OCI-LY3 (cell line): ENCODE measurements around the gene MCM8.
A peak's percentile ranks its signal among the peaks of the same experiment; 100 is the strongest.

ENCODE experiments used
- H2AFZ ChIP-seq: fragments of 200-600, 300-600 bp; shearing (Covaris generic); 2 replicates; pipeline ENCODE4 v1.6.0; 2014; ENCODE audit warnings: antibody characterized with exemption, low read depth, low read length
- H3K27ac ChIP-seq: fragments of 200-600, 300-600 bp; sonication (generic); 2 replicates; pipeline ENCODE4 v1.5.1; 2014; ENCODE audit warnings: mild to moderate bottlenecking, low read length, moderate library complexity, mixed read lengths
- H3K27me3 ChIP-seq: fragments of 200-600, 300-600 bp; sonication (generic); 2 replicates; pipeline ENCODE4 v1.6.1; 2014; ENCODE audit warnings: low read depth, low read length, mixed read lengths
- H3K36me3 ChIP-seq: fragments of 200-600, 300-600 bp; sonication (generic); replicated peaks from 2 replicates; pipeline ENCODE3; 2014; ENCODE audit warnings: low read depth, low read length, mixed read lengths
- H3K4me1 ChIP-seq: fragments of 300-600, 200-600 bp; sonication (generic); 2 replicates; pipeline ENCODE4 v1.6.1; 2014; ENCODE audit warnings: low read length, mixed read lengths
- H3K4me2 ChIP-seq: fragments of 200-600, 300-600 bp; sonication (generic); 2 replicates; pipeline ENCODE4 v1.6.1; 2014; ENCODE audit warnings: low read length, mixed read lengths
- H3K4me3 ChIP-seq: fragments of 300-600, 200-600 bp; sonication (generic); 2 replicates; pipeline ENCODE4 v1.5.1; 2014; ENCODE audit warnings: antibody characterized with exemption, mild to moderate bottlenecking, low read length, moderate library complexity
- H3K79me2 ChIP-seq: fragments of 300-600, 200-600 bp; shearing (Covaris generic); 2 replicates; pipeline ENCODE4 v1.6.1; 2014; ENCODE audit warnings: mild to moderate bottlenecking, low read length, mixed read lengths
- H3K9ac ChIP-seq: fragments of 300-600, 200-600 bp; shearing (Covaris generic); 2 replicates; pipeline ENCODE4 v1.6.0; 2014; ENCODE audit warnings: mild to moderate bottlenecking, low read length, moderate library complexity
- H3K9me3 ChIP-seq: fragments of 200-600, 300-600 bp; shearing (Covaris generic); 2 replicates; pipeline ENCODE4 v1.6.1; 2014; ENCODE audit warnings: low read length, mixed read lengths; ENCODE audit not compliant: insufficient read depth
- H4K20me1 ChIP-seq: fragments of 200-600, 300-600 bp; sonication (generic); 2 replicates; pipeline ENCODE4 v1.6.1; 2016; ENCODE audit warnings: low read length, mixed read lengths; ENCODE audit not compliant: insufficient read depth
- CTCF ChIP-seq: fragments of 200-600, 300-600 bp; sonication (generic); IDR thresholded peaks from 2 replicates; pipeline ENCODE4 v1.5.1; 2014; ENCODE audit warnings: antibody characterized with exemption, low read length, low read depth
- EZH2phosphoT487 ChIP-seq: fragments of 200-600 bp; shearing (Covaris generic); IDR thresholded peaks from 2 replicates; pipeline ENCODE4 v1.6.1; 2018; ENCODE audit warnings: antibody characterized with exemption, mixed run types, low read depth

The MCM8 gene

GRCh38 chr20:5947276-5947675, 3.2 kb upstream of the MCM8 start:
- no peak for TF ChIP-seq EZH2phosphoT487
- no peak for TF ChIP-seq CTCF
- peaks cover 52% of the 10 kb centered on the region for H3K36me3 ChIP-seq
- H3K27ac ChIP-seq, result no peak overlapping the region
- peaks cover 19% of the 10 kb centered on the region for H3K4me1 ChIP-seq
- no peaks in the 10 kb centered on the region for H3K27me3 ChIP-seq
- H3K4me3 ChIP-seq, result no peak overlapping the region
- peaks cover 54% of the 10 kb centered on the region for H3K79me2 ChIP-seq
- H3K4me2 ChIP-seq, result no peak overlapping the region
- no peaks in the 10 kb centered on the region for H3K9me3 ChIP-seq
- H2AFZ ChIP-seq, result no peak overlapping the region
- H3K9ac ChIP-seq, result no peak overlapping the region
- no peaks in the 10 kb centered on the region for H4K20me1 ChIP-seq

- peak overlapping the region; percentile 16; the same call in 1 of the 2 replicates for H3K27ac ChIP-seq
- TF ChIP-seq EZH2phosphoT487 (no peak), CTCF (no peak)
- no peaks in the 10 kb centered on the region for H4K20me1 ChIP-seq
- peaks cover 63% of the 10 kb centered on the region for H3K79me2 ChIP-seq
- peaks cover 53% of the 10 kb centered on the region for H3K36me3 ChIP-seq
- no peaks in the 10 kb centered on the region for H3K27me3 ChIP-seq
- no peaks in the 10 kb centered on the region for H3K9me3 ChIP-seq
- H2AFZ ChIP-seq, result peak overlapping the region; percentile 15; the same call in 1 of the 2 replicates
- peak overlapping the region; percentile 99 for H3K4me3 ChIP-seq
- peak overlapping the region; percentile 90 for H3K9ac ChIP-seq
- peaks cover 19% of the 10 kb centered on the region for H3K4me1 ChIP-seq
- peak overlapping the region; percentile 96 for H3K4me2 ChIP-seq
Observed at GRCh38 chr20:5949943-5950270, 545 bp upstream of the MCM8 start.

- Histone ChIP-seq H3K27me3 (no peaks in the 10 kb centered on the region), H3K4me3 (no peak overlapping the region), H3K9ac (no peak overlapping the region), H3K4me1 (no peaks in the 10 kb centered on the region), H3K79me2 (no peaks in the 10 kb centered on the region), H2AFZ (no peak overlapping the region), H3K4me2 (no peak overlapping the region), H3K27ac (no peak overlapping the region), H4K20me1 (0 out of 2 replicates have a peak, but pooled peaks cover 3% of the 10 kb centered on the region), H3K36me3 (peaks cover 57% of the 10 kb centered on the region), H3K9me3 (no peaks in the 10 kb centered on the region)
- no peak for TF ChIP-seq CTCF
- TF ChIP-seq EZH2phosphoT487, result no peak
Observed at GRCh38 chr20:5967469-5967868, 17.0 kb downstream of the MCM8 start.

- H3K27me3 ChIP-seq, result no peaks in the 10 kb centered on the region
- no peak overlapping the region for H2AFZ ChIP-seq
- no peak overlapping the region for H3K27ac ChIP-seq
- H3K79me2 ChIP-seq, result no peaks in the 10 kb centered on the region
- peaks cover 59% of the 10 kb centered on the region for H3K36me3 ChIP-seq
- no peak overlapping the region for H3K9ac ChIP-seq
- TF ChIP-seq EZH2phosphoT487 (no peak), CTCF (no peak)
- no peaks in the 10 kb centered on the region for H4K20me1 ChIP-seq
- no peak overlapping the region for H3K4me3 ChIP-seq
- H3K4me1 ChIP-seq, result no peaks in the 10 kb centered on the region
- no peak overlapping the region for H3K4me2 ChIP-seq
- no peaks in the 10 kb centered on the region for H3K9me3 ChIP-seq
Observed at GRCh38 chr20:5968462-5968861, 18.0 kb downstream of the MCM8 start.
